Raji (cell line): ENCODE data around the gene CLTB.

Experiments
- POLR2A ChIP-seq: IDR thresholded peaks from 2 replicates; pipeline ENCODE4 v1.6.1; 2011; ENCODE audit warnings: low read depth, low read length, control low read depth; ENCODE audit not compliant: insufficient read depth

Gene CLTB

GRCh38 chr5:176362233-176362490, 54.2 kb downstream of the CLTB start:
- TF ChIP-seq POLR2A, result no peak

- TF ChIP-seq POLR2A, result peak; percentile 99
Measured at GRCh38 chr5:176361437-176362232, 54.7 kb downstream of the CLTB start, which contains the start of gene KIAA1191. Gene KIAA1191 (minus strand): TSS chr5:176361764. CDS start chr5:176359508, 2,256 bp downstream.

- no peak for TF ChIP-seq POLR2A
Measured at GRCh38 chr5:176360894-176361436, 55.4 kb downstream of the CLTB start.

GRCh38 chr5:176359658-176360057, 56.7 kb downstream of the CLTB start:
- TF ChIP-seq POLR2A, result no peak

- TF ChIP-seq POLR2A, result no peak
Measured at GRCh38 chr5:176356179-176356566, 60.2 kb downstream of the CLTB start.

GRCh38 chr5:176355400-176356178, 60.8 kb downstream of the CLTB start:
- TF ChIP-seq POLR2A, result no peak

GRCh38 chr5:176353533-176353932, 62.8 kb downstream of the CLTB start:
- no peak for TF ChIP-seq POLR2A

- no peak for TF ChIP-seq POLR2A
Measured at GRCh38 chr5:176352116-176352878, 64.0 kb downstream of the CLTB start.

GRCh38 chr5:176350416-176350815, 65.9 kb downstream of the CLTB start:
- no peak for TF ChIP-seq POLR2A

- TF ChIP-seq POLR2A, result no peak
Measured at GRCh38 chr5:176342766-176343458, 73.4 kb downstream of the CLTB start.
